ENCODE measurements around the gene AZU1.

The AZU1 gene

DNA sequence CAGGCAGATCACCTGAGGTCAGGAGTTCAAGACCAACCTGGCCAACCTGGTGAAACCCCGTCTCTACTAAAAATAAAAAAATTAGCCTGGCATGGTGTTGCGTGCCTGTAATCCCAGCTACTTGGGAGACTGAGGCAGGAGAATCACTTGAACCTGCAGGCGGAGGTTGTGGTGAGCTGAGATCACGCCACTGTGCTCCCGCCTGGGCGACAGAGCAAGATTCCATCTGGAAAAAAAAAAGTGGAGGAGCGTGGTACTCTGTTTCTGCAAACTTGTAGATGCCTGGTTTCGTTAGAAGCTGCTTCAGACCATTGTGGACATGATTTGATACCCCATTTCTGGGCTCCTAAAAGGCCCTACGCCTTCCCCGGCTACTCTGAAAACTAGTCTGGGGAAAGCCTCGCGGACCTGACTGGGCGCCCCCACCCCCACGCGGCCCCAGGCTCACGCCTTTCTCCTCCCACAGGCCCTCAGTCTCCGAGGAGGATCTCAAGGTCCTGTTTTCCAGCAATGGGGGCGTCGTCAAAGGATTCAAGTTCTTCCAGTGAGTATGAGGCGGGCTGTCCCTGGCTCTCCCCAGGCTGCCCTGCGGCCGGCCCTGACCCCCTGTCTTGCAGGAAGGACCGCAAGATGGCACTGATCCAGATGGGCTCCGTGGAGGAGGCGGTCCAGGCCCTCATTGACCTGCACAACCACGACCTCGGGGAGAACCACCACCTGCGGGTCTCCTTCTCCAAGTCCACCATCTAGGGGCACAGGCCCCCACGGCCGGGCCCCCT lies 17.4 kb upstream of the AZU1 start:
- H3K36me3 ChIP-seq (ENCODE audit: low read depth): peaks cover 63% of the 10 kb centered on the region
- H3K4me1 ChIP-seq (ENCODE audit: insufficient read depth, poor library complexity, severe bottlenecking): no peaks in the 10 kb centered on the region
- H3K9me3 ChIP-seq (ENCODE audit: severe bottlenecking): no peaks in the 10 kb centered on the region
- H3K27ac ChIP-seq (ENCODE audit: poor library complexity, severe bottlenecking): no peak overlapping the region
- ATAC-seq (ENCODE audit: low read depth): no peak
- DNase-seq (ENCODE audit: low spot score): no peak
- no peaks in the 10 kb centered on the region for H3K27me3 ChIP-seq (ENCODE audit: insufficient read depth, poor library complexity, severe bottlenecking)
- no peak overlapping the region for H3K4me3 ChIP-seq (ENCODE audit: severe bottlenecking)
- TF ChIP-seq, protein P1, sequence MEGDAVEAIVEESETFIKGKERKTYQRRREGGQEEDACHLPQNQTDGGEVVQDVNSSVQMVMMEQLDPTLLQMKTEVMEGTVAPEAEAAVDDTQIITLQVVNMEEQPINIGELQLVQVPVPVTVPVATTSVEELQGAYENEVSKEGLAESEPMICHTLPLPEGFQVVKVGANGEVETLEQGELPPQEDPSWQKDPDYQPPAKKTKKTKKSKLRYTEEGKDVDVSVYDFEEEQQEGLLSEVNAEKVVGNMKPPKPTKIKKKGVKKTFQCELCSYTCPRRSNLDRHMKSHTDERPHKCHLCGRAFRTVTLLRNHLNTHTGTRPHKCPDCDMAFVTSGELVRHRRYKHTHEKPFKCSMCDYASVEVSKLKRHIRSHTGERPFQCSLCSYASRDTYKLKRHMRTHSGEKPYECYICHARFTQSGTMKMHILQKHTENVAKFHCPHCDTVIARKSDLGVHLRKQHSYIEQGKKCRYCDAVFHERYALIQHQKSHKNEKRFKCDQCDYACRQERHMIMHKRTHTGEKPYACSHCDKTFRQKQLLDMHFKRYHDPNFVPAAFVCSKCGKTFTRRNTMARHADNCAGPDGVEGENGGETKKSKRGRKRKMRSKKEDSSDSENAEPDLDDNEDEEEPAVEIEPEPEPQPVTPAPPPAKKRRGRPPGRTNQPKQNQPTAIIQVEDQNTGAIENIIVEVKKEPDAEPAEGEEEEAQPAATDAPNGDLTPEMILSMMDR (IDR thresholded peaks at IDR 0.05; ENCODE audit: poor library complexity, severe bottlenecking): no peak

DNA sequence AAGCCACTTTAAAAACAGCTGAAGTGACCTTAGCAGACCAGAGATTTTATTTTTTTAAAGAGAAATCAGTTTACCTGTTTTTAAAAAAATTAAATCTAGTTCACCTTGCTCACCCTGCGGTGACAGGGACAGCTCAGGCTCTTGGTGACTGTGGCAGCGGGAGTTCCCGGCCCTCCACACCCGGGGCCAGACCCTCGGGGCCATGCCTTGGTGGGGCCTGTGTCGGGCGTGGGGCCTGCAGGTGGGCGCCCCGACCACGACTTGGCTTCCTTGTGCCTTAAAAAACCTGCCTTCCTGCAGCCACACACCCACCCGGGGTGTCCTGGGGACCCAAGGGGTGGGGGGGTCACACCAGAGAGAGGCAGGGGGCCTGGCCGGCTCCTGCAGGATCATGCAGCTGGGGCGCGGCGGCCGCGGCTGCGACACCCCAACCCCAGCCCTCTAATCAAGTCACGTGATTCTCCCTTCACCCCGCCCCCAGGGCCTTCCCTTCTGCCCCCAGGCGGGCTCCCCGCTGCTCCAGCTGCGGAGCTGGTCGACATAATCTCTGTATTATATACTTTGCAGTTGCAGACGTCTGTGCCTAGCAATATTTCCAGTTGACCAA lies 16.7 kb upstream of the AZU1 start:
- Histone ChIP-seq H3K27ac (ENCODE audit: poor library complexity, severe bottlenecking) (no peak overlapping the region), H3K27me3 (ENCODE audit: insufficient read depth, poor library complexity, severe bottlenecking) (no peaks in the 10 kb centered on the region), H3K9me3 (ENCODE audit: severe bottlenecking) (no peaks in the 10 kb centered on the region), H3K4me3 (ENCODE audit: severe bottlenecking) (no peak overlapping the region), H3K36me3 (ENCODE audit: low read depth) (peaks cover 58% of the 10 kb centered on the region), H3K4me1 (ENCODE audit: insufficient read depth, poor library complexity, severe bottlenecking) (no peaks in the 10 kb centered on the region)
- ATAC-seq (ENCODE audit: low read depth) (no peak), DNase-seq (ENCODE audit: low spot score) (no peak)
- TF ChIP-seq, protein P1 (IDR thresholded peaks at IDR 0.05; ENCODE audit: poor library complexity, severe bottlenecking): no peak

DNA sequence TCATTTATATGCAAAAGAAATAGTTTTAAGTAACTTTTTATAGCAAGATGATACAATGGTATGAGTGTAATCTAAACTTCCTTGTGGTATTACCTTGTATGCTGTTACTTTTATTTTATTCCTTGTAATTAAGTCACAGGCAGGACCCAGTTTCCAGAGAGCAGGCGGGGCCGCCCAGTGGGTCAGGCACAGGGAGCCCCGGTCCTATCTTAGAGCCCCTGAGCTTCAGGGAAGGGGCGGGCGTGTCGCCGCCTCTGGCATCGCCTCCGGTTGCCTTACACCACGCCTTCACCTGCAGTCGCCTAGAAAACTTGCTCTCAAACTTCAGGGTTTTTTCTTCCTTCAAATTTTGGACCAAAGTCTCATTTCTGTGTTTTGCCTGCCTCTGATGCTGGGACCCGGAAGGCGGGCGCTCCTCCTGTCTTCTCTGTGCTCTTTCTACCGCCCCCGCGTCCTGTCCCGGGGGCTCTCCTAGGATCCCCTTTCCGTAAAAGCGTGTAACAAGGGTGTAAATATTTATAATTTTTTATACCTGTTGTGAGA lies 16.1 kb upstream of the AZU1 start:
- TF ChIP-seq, protein P1 (IDR thresholded peaks at IDR 0.05; ENCODE audit: poor library complexity, severe bottlenecking): no peak
- H3K9me3 ChIP-seq (ENCODE audit: severe bottlenecking): no peaks in the 10 kb centered on the region
- ATAC-seq (ENCODE audit: low read depth) (no peak), DNase-seq (ENCODE audit: low spot score) (no peak)
- H3K27ac ChIP-seq (ENCODE audit: poor library complexity, severe bottlenecking): no peak overlapping the region
- H3K4me3 ChIP-seq (ENCODE audit: severe bottlenecking): no peak overlapping the region
- H3K4me1 ChIP-seq (ENCODE audit: insufficient read depth, poor library complexity, severe bottlenecking): no peaks in the 10 kb centered on the region
- no peaks in the 10 kb centered on the region for H3K27me3 ChIP-seq (ENCODE audit: insufficient read depth, poor library complexity, severe bottlenecking)
- peaks cover 53% of the 10 kb centered on the region for H3K36me3 ChIP-seq (ENCODE audit: low read depth)

DNA sequence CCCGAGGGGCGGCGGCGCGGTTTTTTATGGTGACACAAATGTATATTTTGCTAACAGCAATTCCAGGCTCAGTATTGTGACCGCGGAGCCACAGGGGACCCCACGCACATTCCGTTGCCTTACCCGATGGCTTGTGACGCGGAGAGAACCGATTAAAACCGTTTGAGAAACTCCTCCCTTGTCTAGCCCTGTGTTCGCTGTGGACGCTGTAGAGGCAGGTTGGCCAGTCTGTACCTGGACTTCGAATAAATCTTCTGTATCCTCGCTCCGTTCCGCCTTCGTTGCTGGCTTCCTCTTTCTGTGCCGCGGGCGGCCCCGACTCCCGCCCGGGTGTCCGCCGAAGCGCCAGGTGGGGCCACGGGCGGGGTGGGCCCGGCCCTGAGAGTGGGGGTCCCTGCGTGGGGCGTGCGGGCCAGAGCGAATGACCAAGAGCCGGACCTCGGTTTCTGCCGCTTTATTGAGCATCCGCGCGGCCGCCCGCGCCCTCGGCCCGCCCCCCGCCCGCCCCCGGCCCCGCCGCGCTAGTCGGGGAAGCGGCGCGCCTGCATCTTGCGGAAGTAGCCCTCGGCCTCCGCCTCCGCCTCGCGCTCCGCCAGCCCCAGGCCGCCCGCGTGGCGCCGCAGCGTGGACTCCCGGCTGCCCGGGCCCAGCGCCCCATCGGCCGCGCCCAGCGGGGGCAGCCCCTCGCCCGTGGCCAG lies 15.4 kb upstream of the AZU1 start:
- Histone ChIP-seq H3K36me3 (ENCODE audit: low read depth) (peaks cover 47% of the 10 kb centered on the region), H3K9me3 (ENCODE audit: severe bottlenecking) (no peaks in the 10 kb centered on the region), H3K27ac (ENCODE audit: poor library complexity, severe bottlenecking) (no peak overlapping the region), H3K4me1 (ENCODE audit: insufficient read depth, poor library complexity, severe bottlenecking) (no peaks in the 10 kb centered on the region), H3K27me3 (ENCODE audit: insufficient read depth, poor library complexity, severe bottlenecking) (no peaks in the 10 kb centered on the region), H3K4me3 (ENCODE audit: severe bottlenecking) (no peak overlapping the region)
- DNase-seq (ENCODE audit: low spot score): no peak
- TF ChIP-seq, protein P1 (IDR thresholded peaks at IDR 0.05; ENCODE audit: poor library complexity, severe bottlenecking): no peak
- no peak for ATAC-seq (ENCODE audit: low read depth)

Data from RWPE2 (cell line).